OCI-LY1 (cell line): Measurements from ENCODE around the gene ARGLU1.

Experiments
- H2AFZ ChIP-seq: fragments of 200-600 bp; sonication (generic), shearing (Covaris generic); 2 replicates; pipeline ENCODE4 v1.6.0; 2014; ENCODE audit warnings: antibody characterized with exemption, mild to moderate bottlenecking, low read length
- H3F3A ChIP-seq: fragments of 200-600 bp; sonication (generic), shearing (Covaris generic); 2 replicates; pipeline ENCODE4 v1.6.0; 2014; ENCODE audit warnings: mild to moderate bottlenecking, antibody characterized with exemption, low read length, moderate library complexity; ENCODE audit not compliant: insufficient read depth
- H3K27ac ChIP-seq: fragments of 200-600 bp; sonication (generic); 2 replicates; pipeline ENCODE4 v1.5.1; 2014; ENCODE audit warnings: low read length, mixed run types, mild to moderate bottlenecking, low read depth; ENCODE audit not compliant: poor library complexity, severe bottlenecking
- H3K27me3 ChIP-seq: fragments of 200-600 bp; sonication (generic); 2 replicates; pipeline ENCODE4 v1.6.0; 2014; ENCODE audit warnings: antibody characterized with exemption, mild to moderate bottlenecking, low read length, moderate library complexity; ENCODE audit not compliant: insufficient read depth
- H3K36me3 ChIP-seq: fragments of 200-600 bp; sonication (generic); 2 replicates; pipeline ENCODE4 v1.6.1; 2014; ENCODE audit warnings: mild to moderate bottlenecking, antibody characterized with exemption, low read length, moderate library complexity, mixed read lengths; ENCODE audit not compliant: insufficient read depth
- H3K4me1 ChIP-seq: fragments of 200-600 bp; sonication (generic); 2 replicates; pipeline ENCODE4 v1.5.1; 2014; ENCODE audit warnings: mild to moderate bottlenecking, low read length, moderate library complexity; ENCODE audit not compliant: insufficient read depth, severe bottlenecking
- H3K4me2 ChIP-seq: fragments of 200-600 bp; sonication (generic), shearing (Covaris generic); 2 replicates; pipeline ENCODE4 v1.6.1; 2014; ENCODE audit warnings: low read length
- H3K4me3 ChIP-seq: fragments of 200-600 bp; sonication (generic); 2 replicates; pipeline ENCODE4 v1.5.1; 2014; ENCODE audit warnings: low read length, low read depth, mild to moderate bottlenecking, mixed read lengths; ENCODE audit not compliant: poor library complexity, severe bottlenecking
- H3K79me2 ChIP-seq: fragments of 200-600 bp; shearing (Covaris generic); 2 replicates; pipeline ENCODE4 v1.6.1; 2016; ENCODE audit warnings: mixed run types, low read length, mixed read lengths; ENCODE audit not compliant: insufficient read depth
- H3K9ac ChIP-seq: fragments of 200-600 bp; sonication (generic), shearing (Covaris generic); 2 replicates; pipeline ENCODE4 v1.6.1; 2014; ENCODE audit warnings: mild to moderate bottlenecking, low read length, mixed read lengths
- H3K9me2 ChIP-seq: fragments of 200-600 bp; sonication (generic), shearing (Covaris generic); 2 replicates; pipeline ENCODE4 v1.6.1; 2014; ENCODE audit warnings: low read depth, mild to moderate bottlenecking, low read length, mixed read lengths
- H3K9me3 ChIP-seq: fragments of 200-600 bp; shearing (Covaris generic); 2 replicates; pipeline ENCODE4 v1.6.1; 2014; ENCODE audit warnings: low read length, mixed read lengths
- H4K20me1 ChIP-seq: fragments of 200-600 bp; sonication (generic), shearing (Covaris generic); 2 replicates; pipeline ENCODE4 v1.6.0; 2016; ENCODE audit warnings: mild to moderate bottlenecking, low read length; ENCODE audit not compliant: insufficient read depth
- EZH2 ChIP-seq: fragments of 200-600 bp; sonication (generic), shearing (Covaris generic); IDR thresholded peaks from 2 replicates; pipeline ENCODE4 v1.8.0; 2017; ENCODE audit warnings: borderline replicate concordance, mixed run types, mild to moderate bottlenecking, antibody characterized with exemption, low read length, moderate library complexity, mixed read lengths
- TF ChIP-seq, protein P1 (sequence below): fragments of 200-600 bp; sonication (generic), shearing (Covaris generic); IDR thresholded peaks from 2 replicates; pipeline ENCODE4 v1.5.1; 2017; ENCODE audit warnings: mild to moderate bottlenecking, antibody characterized with exemption, low read length, moderate library complexity, mixed read lengths

Gene ARGLU1

GRCh38 chr13:106535552-106536243, 32.2 kb downstream of the ARGLU1 start, which contains the start of gene EFNB2:
Gene EFNB2, minus strand, starts transcription at chr13:106535662. Its CDS starts 698 bp downstream, at chr13:106534964.
- H3F3A ChIP-seq = peaks cover 20% of the 10 kb centered on the region
- H3K4me3 ChIP-seq = peak within 1 kb of the TSS; percentile 68

DNA sequence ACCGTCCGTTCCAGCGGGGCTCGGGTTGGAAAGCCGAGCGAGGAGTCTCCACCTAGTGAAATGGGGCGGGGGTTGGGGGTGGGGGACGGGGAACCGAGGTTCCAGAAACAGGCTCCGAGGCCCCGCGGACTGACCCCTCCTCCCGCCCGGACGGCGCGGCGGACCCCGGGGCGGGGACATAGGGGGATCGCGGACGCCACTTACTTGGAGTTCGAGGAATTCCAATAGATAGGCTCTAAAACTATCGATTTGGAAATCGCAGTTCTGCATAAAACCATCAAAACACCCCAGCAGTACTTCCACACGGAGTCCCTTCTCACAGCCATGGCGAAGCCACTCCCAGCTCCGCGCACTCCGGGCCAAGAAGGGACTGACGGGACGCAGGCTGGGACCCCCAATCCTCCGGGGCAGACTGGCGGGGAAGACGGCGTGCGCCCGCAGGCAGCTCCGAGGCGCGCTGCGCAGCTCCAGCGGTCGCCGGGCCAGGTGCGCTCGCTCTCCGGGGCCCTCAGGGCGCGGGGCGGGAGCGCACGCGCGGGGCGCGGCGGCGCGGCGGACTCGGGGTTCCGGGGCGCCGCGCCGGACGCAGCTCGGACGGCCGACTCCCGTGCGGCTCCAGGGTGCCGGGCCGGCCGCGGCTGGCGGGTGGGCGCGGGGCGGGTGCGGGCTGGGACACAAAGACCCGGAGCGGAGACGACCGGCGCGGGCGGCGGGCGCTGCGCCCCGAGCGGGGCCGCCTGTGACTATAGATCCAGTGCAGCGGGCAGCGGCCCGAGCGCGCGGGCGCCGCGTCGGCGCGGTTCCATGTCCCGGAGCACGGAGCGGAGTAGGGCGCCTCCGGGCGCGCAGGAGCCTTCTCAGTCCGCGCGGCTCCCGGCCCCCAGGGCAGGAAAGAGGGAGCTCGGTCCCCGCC, 33.0 kb downstream of the ARGLU1 start:
- Histone ChIP-seq H3K9ac (peak overlapping the region; percentile 60), H4K20me1 (no peaks in the 10 kb centered on the region; the same call in 1 of the 2 replicates), H3F3A (peaks cover 20% of the 10 kb centered on the region), H3K27me3 (no peaks in the 10 kb centered on the region), H3K27ac (no peak overlapping the region), H3K4me2 (peak overlapping the region; percentile 82), H3K4me3 (peak overlapping the region; percentile 68), H3K9me2 (no peaks in the 10 kb centered on the region), H3K4me1 (peaks cover 4% of the 10 kb centered on the region), H2AFZ (0 out of 2 replicates have a peak overlapping the region, but pooled peaks have one; percentile 56), H3K9me3 (no peaks in the 10 kb centered on the region), H3K79me2 (no peaks in the 10 kb centered on the region), H3K36me3 (no peaks in the 10 kb centered on the region)
- TF ChIP-seq EZH2 = no peak
- TF ChIP-seq, protein P1, sequence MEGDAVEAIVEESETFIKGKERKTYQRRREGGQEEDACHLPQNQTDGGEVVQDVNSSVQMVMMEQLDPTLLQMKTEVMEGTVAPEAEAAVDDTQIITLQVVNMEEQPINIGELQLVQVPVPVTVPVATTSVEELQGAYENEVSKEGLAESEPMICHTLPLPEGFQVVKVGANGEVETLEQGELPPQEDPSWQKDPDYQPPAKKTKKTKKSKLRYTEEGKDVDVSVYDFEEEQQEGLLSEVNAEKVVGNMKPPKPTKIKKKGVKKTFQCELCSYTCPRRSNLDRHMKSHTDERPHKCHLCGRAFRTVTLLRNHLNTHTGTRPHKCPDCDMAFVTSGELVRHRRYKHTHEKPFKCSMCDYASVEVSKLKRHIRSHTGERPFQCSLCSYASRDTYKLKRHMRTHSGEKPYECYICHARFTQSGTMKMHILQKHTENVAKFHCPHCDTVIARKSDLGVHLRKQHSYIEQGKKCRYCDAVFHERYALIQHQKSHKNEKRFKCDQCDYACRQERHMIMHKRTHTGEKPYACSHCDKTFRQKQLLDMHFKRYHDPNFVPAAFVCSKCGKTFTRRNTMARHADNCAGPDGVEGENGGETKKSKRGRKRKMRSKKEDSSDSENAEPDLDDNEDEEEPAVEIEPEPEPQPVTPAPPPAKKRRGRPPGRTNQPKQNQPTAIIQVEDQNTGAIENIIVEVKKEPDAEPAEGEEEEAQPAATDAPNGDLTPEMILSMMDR = no peak

More at GRCh38 chr13:106535552-106536243, 32.2 kb downstream of the ARGLU1 start, which contains the start of gene EFNB2:
- Histone ChIP-seq H3K27me3 (no peaks in the 10 kb centered on the region), H4K20me1 (no peaks in the 10 kb centered on the region; the same call in 1 of the 2 replicates), H2AFZ (0 out of 2 replicates have a peak within 1 kb of the TSS, but pooled peaks have one; percentile 56), H3K9me2 (no peaks in the 10 kb centered on the region), H3K4me1 (peaks cover 4% of the 10 kb centered on the region), H3K36me3 (peaks cover 4% of the 10 kb centered on the region), H3K4me2 (peak within 1 kb of the TSS; percentile 82), H3K9ac (peak within 1 kb of the TSS; percentile 60), H3K9me3 (no peaks in the 10 kb centered on the region), H3K27ac (peak within 1 kb of the TSS; percentile 14), H3K79me2 (no peaks in the 10 kb centered on the region)
- no peak for TF ChIP-seq EZH2
- TF ChIP-seq, protein P1 = peak; percentile 25; the same call in 1 of the 2 replicates

GRCh38 chr13:106533943-106534638, 33.8 kb downstream of the ARGLU1 start:
- H3K9ac ChIP-seq = no peak overlapping the region
- H2AFZ ChIP-seq = no peak overlapping the region
- H3K27ac ChIP-seq = no peak overlapping the region
- H3K4me1 ChIP-seq = peaks cover 4% of the 10 kb centered on the region
- H3K79me2 ChIP-seq = no peaks in the 10 kb centered on the region
- H3K9me3 ChIP-seq = no peaks in the 10 kb centered on the region
- H3K36me3 ChIP-seq = no peaks in the 10 kb centered on the region
- H3K27me3 ChIP-seq = no peaks in the 10 kb centered on the region
- H3K4me2 ChIP-seq = no peak overlapping the region
- peaks cover 20% of the 10 kb centered on the region for H3F3A ChIP-seq
- no peak overlapping the region for H3K4me3 ChIP-seq
- no peaks in the 10 kb centered on the region; the same call in 1 of the 2 replicates for H4K20me1 ChIP-seq
- TF ChIP-seq EZH2 = no peak
- TF ChIP-seq, protein P1 = no peak
- H3K9me2 ChIP-seq = no peaks in the 10 kb centered on the region
